HG02885 (cell line): ENCODE data around the gene ATXN7L1.
"Not testable (repeated sequence)": the region's sequence is repeated elsewhere in the genome, so short reads cannot be mapped to it uniquely, and the experiment has no call there.

ENCODE experiments used
- ATAC-seq: cut with Tn5 transposase; IDR thresholded peaks from one replicate; pipeline ENCODE4 v1.9.1; 2021; ENCODE audit warnings: mild to moderate bottlenecking; ENCODE audit not compliant: unreplicated experiment, poor library complexity

ATXN7L1 gene

GRCh38 chr7:105600720-105601550, 275.5 kb downstream of the ATXN7L1 start:
- ATAC-seq: no peak

DNA sequence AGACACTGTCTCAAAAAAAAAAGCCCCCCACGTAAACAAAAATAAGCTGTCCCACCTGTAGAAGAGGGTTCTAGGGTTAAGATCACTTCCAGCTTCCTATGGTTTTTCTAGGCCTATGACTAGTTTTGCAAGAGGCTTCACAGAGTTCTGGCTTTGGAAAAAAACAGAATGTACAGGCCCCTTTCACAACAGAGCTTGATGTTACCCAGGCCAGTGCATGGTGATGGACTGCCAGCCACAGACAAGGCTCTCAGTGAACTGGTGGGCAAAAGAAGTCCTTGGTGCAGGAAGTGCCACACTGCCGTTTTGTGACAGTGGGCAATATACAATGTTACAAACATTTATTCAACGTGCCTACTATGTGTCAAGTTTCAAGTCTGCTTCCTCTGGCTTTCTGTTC, 276.8 kb downstream of the ATXN7L1 start:
- ATAC-seq: no peak

GRCh38 chr7:105599080-105599479, 277.3 kb downstream of the ATXN7L1 start:
- not testable (repeated sequence) for ATAC-seq

- ATAC-seq: no peak
Observed at GRCh38 chr7:105596866-105597265, 279.5 kb downstream of the ATXN7L1 start.

DNA sequence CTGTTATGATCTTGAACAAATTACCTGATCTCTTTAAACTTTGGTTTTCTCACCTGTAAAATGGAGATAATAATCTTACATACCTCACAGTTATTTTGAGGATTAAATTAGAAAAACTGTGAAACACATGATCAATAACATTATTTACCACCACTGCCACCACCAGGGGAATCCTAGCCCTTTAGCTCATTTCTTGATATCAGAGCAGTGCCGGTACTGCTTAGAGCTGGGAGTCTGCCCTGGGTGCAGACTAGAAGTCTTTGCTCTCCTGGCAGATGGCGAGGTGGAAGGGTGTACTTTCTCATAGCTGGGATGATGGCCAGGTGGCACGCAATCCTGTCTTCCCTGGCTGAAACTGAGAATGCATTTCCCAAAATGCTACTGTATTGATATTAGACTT, 282.4 kb downstream of the ATXN7L1 start:
- ATAC-seq: no peak

- ATAC-seq: no peak
Observed at GRCh38 chr7:105591522-105591921, 284.9 kb downstream of the ATXN7L1 start.

DNA sequence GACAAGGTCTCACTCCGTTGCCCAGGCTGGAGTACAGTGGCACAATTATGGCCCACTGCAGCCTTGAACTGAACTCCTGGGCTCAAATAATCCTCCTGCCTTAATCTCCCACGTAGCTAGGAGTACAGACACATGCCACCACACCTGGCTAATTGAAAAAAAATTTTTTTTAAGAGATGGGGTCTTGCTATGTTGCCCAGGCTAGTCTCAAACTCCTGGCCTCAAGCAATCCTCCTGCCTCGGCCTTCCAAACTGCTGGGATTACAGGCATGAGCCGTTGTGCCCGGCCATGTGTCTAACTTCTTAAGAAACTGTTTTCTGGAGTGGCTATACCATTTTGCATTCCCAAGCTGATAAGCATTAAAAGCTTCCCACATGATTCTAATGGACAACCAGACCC, 285.6 kb downstream of the ATXN7L1 start:
- no peak for ATAC-seq

DNA sequence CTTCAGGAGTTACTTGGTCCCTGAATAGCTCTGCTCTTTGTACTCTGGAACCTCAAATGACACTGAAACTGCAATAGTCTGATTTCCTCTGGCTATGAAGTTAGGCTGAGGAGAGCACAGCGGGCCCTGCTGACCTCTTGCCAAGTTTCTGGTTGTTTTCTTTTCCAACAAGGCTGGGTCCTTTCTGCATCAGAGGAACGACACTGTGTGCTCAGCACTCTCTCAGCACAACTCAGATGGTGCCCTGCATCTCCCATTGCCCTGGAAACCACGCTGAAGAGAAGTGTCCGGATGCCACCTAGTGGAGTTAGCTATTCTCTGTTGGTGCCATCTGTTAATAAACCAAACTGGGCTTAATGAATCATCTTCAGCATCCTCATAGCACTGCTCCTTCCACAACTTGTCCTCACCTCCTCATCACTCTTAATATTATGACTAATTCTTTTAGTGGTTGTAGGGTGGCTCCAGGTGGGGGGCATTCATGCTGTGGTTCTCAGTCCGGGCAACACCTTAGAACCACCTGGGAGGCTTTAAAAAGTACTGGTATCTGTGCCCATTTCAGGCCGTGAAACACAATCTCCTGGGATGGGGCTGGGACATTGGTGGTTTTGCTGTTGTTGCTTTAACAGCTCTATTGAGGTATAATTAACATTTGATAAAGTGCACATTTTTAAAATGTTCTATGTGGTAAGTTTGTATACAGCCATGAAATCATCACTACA, 286.9 kb downstream of the ATXN7L1 start:
- ATAC-seq: peak; percentile 87

GRCh38 chr7:105587909-105588635, 288.3 kb downstream of the ATXN7L1 start:
- no peak for ATAC-seq

DNA sequence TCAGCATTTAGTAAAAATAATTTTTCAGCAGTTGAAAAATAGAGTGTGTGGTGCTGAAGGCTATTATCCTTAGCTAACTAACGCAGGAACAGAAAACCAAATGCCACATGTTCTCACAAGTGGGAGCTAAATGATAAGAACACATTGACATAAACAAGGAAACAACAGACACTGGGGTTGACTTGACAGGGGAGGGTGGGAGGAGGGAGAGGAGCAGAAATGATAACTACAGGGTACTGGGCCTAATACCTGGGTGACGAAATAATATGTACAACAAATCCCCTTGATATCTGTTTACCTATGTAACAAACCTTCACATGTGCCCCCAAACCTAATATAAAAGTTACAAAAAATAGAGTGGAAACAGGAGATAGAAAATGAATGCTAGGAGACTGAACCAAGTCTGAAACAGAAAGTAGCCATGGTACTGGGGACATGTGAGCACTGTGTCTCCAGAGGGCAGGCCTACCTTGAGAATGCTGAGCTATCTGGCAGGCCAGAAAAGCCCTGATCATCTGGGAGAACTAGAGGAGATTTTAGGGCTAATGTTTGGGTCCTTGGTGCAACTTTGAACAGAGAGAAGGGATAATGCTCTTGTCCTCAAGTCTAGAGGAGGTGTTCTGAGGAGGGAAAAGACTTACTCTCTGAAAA, 290.4 kb downstream of the ATXN7L1 start:
- no peak for ATAC-seq

GRCh38 chr7:105584165-105584564, 292.2 kb downstream of the ATXN7L1 start:
- no peak for ATAC-seq

DNA sequence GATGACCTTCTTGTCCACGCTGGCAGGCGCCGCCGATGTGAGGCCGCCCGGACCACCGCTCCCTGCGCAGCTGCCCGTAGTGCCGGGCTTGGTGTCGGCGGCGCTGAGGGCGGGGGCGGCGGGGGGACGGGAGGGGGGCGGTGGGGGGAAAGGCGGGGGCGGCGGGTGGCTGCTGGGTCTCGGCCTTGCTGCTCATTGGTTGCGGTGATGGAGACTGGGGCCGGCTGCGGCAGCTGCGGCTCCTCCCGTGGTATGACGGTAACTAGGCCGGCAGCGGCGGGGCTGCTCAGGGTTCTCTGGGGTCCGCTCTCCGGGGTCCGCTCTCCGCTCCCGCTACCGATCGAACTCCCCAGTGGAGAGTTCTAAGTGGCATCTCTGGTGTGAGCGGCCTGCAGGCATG, 293.3 kb downstream of the ATXN7L1 start:
- ATAC-seq: no peak

GRCh38 chr7:105581066-105581811, 295.2 kb downstream of the ATXN7L1 start, which contains the start of gene EFCAB10:
Gene EFCAB10 (minus strand): TSS chr7:105581493. CDS start chr7:105581463, 30 bp downstream.
- peak; percentile 83 for ATAC-seq

- ATAC-seq: no peak
Observed at GRCh38 chr7:105580022-105580740, 296.2 kb downstream of the ATXN7L1 start.

DNA sequence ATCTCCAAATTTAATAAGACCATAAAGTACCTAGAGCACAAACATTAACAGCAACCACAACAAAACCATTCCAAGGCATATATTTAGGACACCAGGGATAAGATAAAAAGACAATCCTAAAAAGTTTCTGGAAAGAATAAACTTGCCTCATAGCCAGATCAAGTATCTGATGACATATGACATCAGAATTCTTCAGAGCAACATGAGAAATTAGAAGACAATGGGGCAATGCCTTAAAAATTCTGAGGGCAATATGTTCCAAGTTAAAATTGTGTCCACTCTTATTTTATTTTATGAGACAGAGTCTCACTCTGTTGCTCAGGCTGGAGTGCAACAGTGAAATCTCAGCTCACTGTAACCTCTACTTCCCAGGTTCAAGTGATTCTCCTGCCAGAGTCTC, 297.9 kb downstream of the ATXN7L1 start:
- ATAC-seq: no peak

DNA sequence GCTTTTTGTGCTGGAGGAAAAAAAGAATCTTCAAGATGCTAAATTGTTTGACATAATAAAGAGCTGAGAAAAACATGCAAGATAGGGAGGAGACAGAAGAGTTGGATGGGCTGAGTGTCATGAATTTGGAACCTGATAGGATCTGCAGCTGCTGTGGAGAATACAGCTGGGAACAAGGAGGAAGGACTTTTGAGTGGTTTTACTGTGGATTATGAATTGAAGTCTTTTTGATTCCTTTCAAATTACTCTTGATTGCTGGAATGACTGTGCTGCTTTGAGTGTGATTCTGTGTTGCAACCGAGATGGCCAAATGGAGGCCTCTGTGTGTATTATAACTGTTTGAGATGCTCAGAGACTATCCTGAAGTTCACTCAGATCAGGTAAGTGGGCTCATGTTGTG, 299.1 kb downstream of the ATXN7L1 start:
- no peak for ATAC-seq

DNA sequence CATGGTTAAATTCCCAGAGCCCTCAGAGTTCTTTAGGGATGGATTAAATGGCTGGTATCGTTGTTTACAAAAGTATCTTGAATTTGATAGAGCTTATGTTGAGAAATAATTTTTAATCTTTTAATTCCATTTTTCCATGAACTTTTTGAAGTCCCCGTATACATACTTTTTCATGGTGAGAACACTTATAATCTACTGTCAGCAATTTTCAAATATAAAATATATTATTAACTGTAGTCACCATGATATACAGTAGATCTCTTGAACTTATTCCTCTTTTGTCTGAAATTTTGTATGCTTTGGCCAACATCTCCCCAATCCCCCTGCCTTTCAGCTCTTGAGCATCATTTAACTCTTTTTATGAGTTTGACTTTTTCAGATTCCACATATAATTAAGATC, 304.5 kb downstream of the ATXN7L1 start:
- no peak for ATAC-seq

- ATAC-seq: no peak
Observed at GRCh38 chr7:105567821-105568220, 308.6 kb downstream of the ATXN7L1 start.

GRCh38 chr7:105567024-105567423, 309.4 kb downstream of the ATXN7L1 start:
- ATAC-seq: no peak
